GM19324 (cell line): ENCODE results near the gene ELOVL3.

Experiments used
- ATAC-seq: cut with Tn5 transposase; IDR thresholded peaks from one replicate; pipeline ENCODE4 v1.9.1; 2021; ENCODE audit warnings: mild to moderate bottlenecking, moderate library complexity; ENCODE audit not compliant: unreplicated experiment, low FRiP score

ELOVL3 gene

GRCh38 chr10:102222797-102223196, 3.3 kb upstream of the ELOVL3 start:
- no peak for ATAC-seq

- no peak for ATAC-seq
These were observed 407 bp downstream of the ELOVL3 start for GRCh38 chr10:102226542-102226870.

- ATAC-seq = no peak
These were observed 951 bp downstream of the ELOVL3 start for GRCh38 chr10:102227050-102227449.

- ATAC-seq = no peak
These were observed 3.7 kb downstream of the ELOVL3 start for GRCh38 chr10:102229810-102230263.

- no peak for ATAC-seq
These were observed 4.3 kb downstream of the ELOVL3 start for GRCh38 chr10:102230264-102230860.

GRCh38 chr10:102230861-102231356, 4.8 kb downstream of the ELOVL3 start:
- ATAC-seq = no peak

GRCh38 chr10:102231357-102232318, 5.5 kb downstream of the ELOVL3 start:
- no peak for ATAC-seq

GRCh38 chr10:102233997-102234396, 7.9 kb downstream of the ELOVL3 start:
- no peak for ATAC-seq

GRCh38 chr10:102234888-102235597, 8.9 kb downstream of the ELOVL3 start:
- ATAC-seq = no peak

GRCh38 chr10:102235598-102235920, 9.5 kb downstream of the ELOVL3 start:
- no peak for ATAC-seq

GRCh38 chr10:102236006-102236405, 9.9 kb downstream of the ELOVL3 start:
- ATAC-seq = no peak

- no peak for ATAC-seq
These were observed 11.7 kb downstream of the ELOVL3 start for GRCh38 chr10:102237711-102238252.

- no peak for ATAC-seq
These were observed 14.4 kb downstream of the ELOVL3 start for GRCh38 chr10:102240467-102241031.

GRCh38 chr10:102241032-102241443, 14.9 kb downstream of the ELOVL3 start:
- ATAC-seq = no peak

GRCh38 chr10:102241444-102242117, 15.5 kb downstream of the ELOVL3 start, which contains the start of gene PITX3:
Gene PITX3, minus strand, starts transcription at chr10:102241512. Its CDS starts 9,432 bp downstream, at chr10:102232080.
- ATAC-seq = peak; percentile 22

- ATAC-seq = no peak
These were observed 16.0 kb downstream of the ELOVL3 start for GRCh38 chr10:102242118-102242485.

GRCh38 chr10:102243309-102243708, 17.2 kb downstream of the ELOVL3 start:
- no peak for ATAC-seq

- ATAC-seq = peak; percentile 92
These were observed 19.2 kb downstream of the ELOVL3 start, which contains the start of gene GBF1 for GRCh38 chr10:102245082-102245931. Gene GBF1, plus strand, starts transcription at chr10:102245532. Its CDS starts 13,407 bp downstream, at chr10:102258939.

- no peak for ATAC-seq
These were observed 19.8 kb downstream of the ELOVL3 start for GRCh38 chr10:102245932-102246251.
